Peyer's patch (tissue), 4 donors: ENCODE data around the gene LIPC.

Experiments used
- CTCF ChIP-seq, 6 experiments: fragments of 450-650 bp in 4 of 6; fragments of 200-600 bp in 2 of 6; sonication (generic) in 1 of 6; IDR thresholded peaks; one replicate each; pipeline ENCODE4 v1.5.1; 2017 to 2019; ENCODE audit warnings: antibody characterized with exemption in 6 of 6, mild to moderate bottlenecking in 3 of 6, moderate library complexity in 1 of 6
- POLR2A ChIP-seq, 2 donors: fragments of 450-650 bp; IDR thresholded peaks; one replicate each; pipeline ENCODE4 v1.5.1; 2017; ENCODE audit warnings: antibody characterized with exemption in 2 of 2, mild to moderate bottlenecking in 2 of 2, moderate library complexity in 2 of 2

- no peak for TF ChIP-seq POLR2A (IDR thresholded peaks at IDR 0.05)
- no peak for TF ChIP-seq CTCF (IDR thresholded peaks at IDR 0.05)
Observed at GRCh38 chr15:58501636-58502188, 69.9 kb downstream of the LIPC start.
